HG02852 (cell line): ENCODE measurements around the gene TTLL7.

ENCODE experiments used
- ATAC-seq: cut with Tn5 transposase; IDR thresholded peaks from one replicate; pipeline ENCODE4 v1.9.1; 2021; ENCODE audit warnings: mild to moderate bottlenecking, moderate library complexity; ENCODE audit not compliant: unreplicated experiment

The TTLL7 gene

GRCh38 chr1:83998498-83999315, at the start of gene TTLL7:
Gene TTLL7, minus strand, starts transcription at chr1:83999132. Its CDS starts 46,921 bp downstream, at chr1:83952211.
- peak; percentile 92 for ATAC-seq

GRCh38 chr1:84042461-84042860, 43.5 kb upstream of the TTLL7 start:
- ATAC-seq: no peak

- ATAC-seq: no peak
Measured at GRCh38 chr1:84037758-84038611, 39.1 kb upstream of the TTLL7 start.

GRCh38 chr1:84031802-84032327, 32.9 kb upstream of the TTLL7 start:
- ATAC-seq: no peak

- no peak for ATAC-seq
Measured at GRCh38 chr1:84027368-84027767, 28.4 kb upstream of the TTLL7 start.

- no peak for ATAC-seq
Measured at GRCh38 chr1:84025966-84026365, 27.0 kb upstream of the TTLL7 start.

- no peak for ATAC-seq
Measured at GRCh38 chr1:84021822-84022221, 22.9 kb upstream of the TTLL7 start.

- ATAC-seq: no peak
Measured at GRCh38 chr1:84020151-84020550, 21.2 kb upstream of the TTLL7 start.

GRCh38 chr1:84019217-84019616, 20.3 kb upstream of the TTLL7 start:
- ATAC-seq: no peak

GRCh38 chr1:84013708-84014107, 14.8 kb upstream of the TTLL7 start:
- ATAC-seq: no peak

- ATAC-seq: no peak
Measured at GRCh38 chr1:84012018-84012417, 13.1 kb upstream of the TTLL7 start.

GRCh38 chr1:84010136-84010535, 11.2 kb upstream of the TTLL7 start:
- no peak for ATAC-seq

- no peak for ATAC-seq
Measured at GRCh38 chr1:84008631-84009030, 9.7 kb upstream of the TTLL7 start.

- no peak for ATAC-seq
Measured at GRCh38 chr1:84006591-84006990, 7.7 kb upstream of the TTLL7 start.

- no peak for ATAC-seq
Measured at GRCh38 chr1:84001501-84001900, 2.6 kb upstream of the TTLL7 start.

GRCh38 chr1:84000954-84001495, 2.1 kb upstream of the TTLL7 start:
- ATAC-seq: no peak

- ATAC-seq: no peak
Measured at GRCh38 chr1:84000196-84000885, 1.4 kb upstream of the TTLL7 start.

GRCh38 chr1:83999316-83999819, 436 bp upstream of the TTLL7 start:
- peak; percentile 85 for ATAC-seq

GRCh38 chr1:83998205-83998497, 781 bp downstream of the TTLL7 start:
- ATAC-seq: no peak

- ATAC-seq: no peak
Measured at GRCh38 chr1:83997631-83998030, 1.3 kb downstream of the TTLL7 start.

- no peak for ATAC-seq
Measured at GRCh38 chr1:83996621-83997020, 2.3 kb downstream of the TTLL7 start.
